Liver (tissue), 9 donors: ENCODE measurements around the gene SLBP. TPM values are rescaled to one million over a fixed set of nuclear protein-coding genes. Genes with fewer than 3 reads are reported as not detected.

Experiments used
- DNase-seq: peaks from one replicate; pipeline ENCODE4 v3.0.0-alpha.2; 2017; ENCODE audit warnings: low spot score
- H3K27ac ChIP-seq, 2 donors: one replicate each; pipeline ENCODE4 v1.7.0; 2013; ENCODE audit warnings: inconsistent platforms in 2 of 2, low read length in 2 of 2, control low read depth in 1 of 2, low read depth in 1 of 2, mild to moderate bottlenecking in 1 of 2
- H3K27me3 ChIP-seq, 4 donors: one replicate each; pipeline versions ENCODE4 v1.6.1 to v1.7.0; 2013; ENCODE audit warnings: low read length in 3 of 4, inconsistent platforms in 1 of 4, mild to moderate bottlenecking in 1 of 4, moderate library complexity in 1 of 4; ENCODE audit not compliant: control insufficient read depth in 4 of 4, insufficient read depth in 4 of 4
- H3K36me3 ChIP-seq, 4 donors: one replicate each; pipeline versions ENCODE4 v1.6.1 to v1.7.0; 2013; ENCODE audit warnings: low read length in 3 of 4, mild to moderate bottlenecking in 3 of 4, low read depth in 1 of 4, moderate library complexity in 1 of 4; ENCODE audit not compliant: control insufficient read depth in 4 of 4, insufficient read depth in 3 of 4
- H3K4me1 ChIP-seq, 4 donors: one replicate each; pipeline versions ENCODE4 v1.6.1 to v1.7.0; 2013; ENCODE audit warnings: low read length in 3 of 4, mild to moderate bottlenecking in 3 of 4, moderate library complexity in 1 of 4; ENCODE audit not compliant: control insufficient read depth in 4 of 4, insufficient read depth in 4 of 4
- H3K4me3 ChIP-seq, 3 donors: one replicate each; pipeline versions ENCODE4 v1.6.1 to v1.7.0; 2013; ENCODE audit warnings: low read length in 3 of 3, control low read depth in 1 of 3, low read depth in 1 of 3, mild to moderate bottlenecking in 1 of 3
- H3K9ac ChIP-seq, 2 donors: one replicate each; pipeline ENCODE4 v1.7.0; 2013; ENCODE audit warnings: low read length in 2 of 2, mild to moderate bottlenecking in 2 of 2, moderate library complexity in 2 of 2, control low read depth in 1 of 2, low read depth in 1 of 2
- H3K9me3 ChIP-seq, 4 donors: one replicate each; pipeline versions ENCODE4 v1.6.1 to v1.7.0; 2013; ENCODE audit warnings: low read length in 3 of 4; ENCODE audit not compliant: control insufficient read depth in 4 of 4
- EGR1 ChIP-seq, 2 donors: IDR thresholded peaks; 2 replicates each; pipeline ENCODE4 v1.6.1; 2016 to 2018; ENCODE audit warnings: antibody characterized with exemption in 2 of 2, low read depth in 2 of 2
- FOXA1 ChIP-seq: IDR thresholded peaks from 2 replicates; pipeline ENCODE4 v1.6.1; 2016; ENCODE audit warnings: antibody characterized with exemption
- FOXA2 ChIP-seq: IDR thresholded peaks from 2 replicates; pipeline ENCODE4 v1.6.1; 2016; ENCODE audit warnings: antibody characterized with exemption
- GABPA ChIP-seq, 2 donors: IDR thresholded peaks in 1 of 2; conservative IDR thresholded peaks in 1 of 2; 2 replicates each; pipeline ENCODE4 v1.6.1; 2016; ENCODE audit warnings: antibody characterized with exemption in 2 of 2, mild to moderate bottlenecking in 1 of 2, moderate library complexity in 1 of 2
- HNF4A ChIP-seq, 2 donors: conservative IDR thresholded peaks; 2 replicates each; pipeline ENCODE4 v1.6.1; 2016; ENCODE audit warnings: antibody characterized with exemption in 2 of 2, mild to moderate bottlenecking in 2 of 2
- HNF4G ChIP-seq: IDR thresholded peaks from 2 replicates; pipeline ENCODE4 v1.6.1; 2016; ENCODE audit warnings: antibody characterized with exemption
- JUND ChIP-seq, 2 donors: IDR thresholded peaks; 2 replicates each; pipeline ENCODE4 v1.6.1; 2016; ENCODE audit warnings: antibody characterized with exemption in 2 of 2
- NR2F2 ChIP-seq: IDR thresholded peaks from 2 replicates; pipeline ENCODE4 v1.6.1; 2016; ENCODE audit warnings: antibody characterized with exemption
- RAD21 ChIP-seq, 2 donors: IDR thresholded peaks; 2 replicates each; pipeline ENCODE4 v1.6.1; 2016; ENCODE audit warnings: antibody characterized with exemption in 2 of 2, mild to moderate bottlenecking in 2 of 2
- RXRA ChIP-seq, 2 donors: IDR thresholded peaks; 2 replicates each; pipeline ENCODE4 v1.6.1; 2017 to 2018; ENCODE audit warnings: antibody characterized with exemption in 2 of 2, mild to moderate bottlenecking in 1 of 2
- SP1 ChIP-seq: IDR thresholded peaks from 2 replicates; pipeline ENCODE4 v1.6.1; 2018; ENCODE audit warnings: antibody characterized with exemption, mild to moderate bottlenecking
- TAF1 ChIP-seq: conservative IDR thresholded peaks from 2 replicates; pipeline ENCODE4 v1.6.1; 2016; ENCODE audit warnings: antibody characterized with exemption, mild to moderate bottlenecking
- YY1 ChIP-seq: IDR thresholded peaks from 2 replicates; pipeline ENCODE4 v1.6.1; 2016; ENCODE audit warnings: antibody characterized with exemption, mild to moderate bottlenecking
- WGBS: extraction: QIAGEN DNeasy Blood & Tissue Kit; methylation state at CpG from one replicate; pipeline ENCODE4 v1.1.7; 2013; 5-methylcytosine and 5-hydroxymethylcytosine counted together
- polyA plus RNA-seq, 2 donors: library from polyadenylated mRNA; stranded (reverse) in 1 of 2; unstranded in 1 of 2; fragments of 200-250 nt in 1 of 2; fragments of >200 nt in 1 of 2; fragmentation: Nextera tagmentation in 1 of 2; extraction: Ambion mirVana in 1 of 2; gene quantifications; one replicate each; pipeline versions ENCODE4 v1.2.1 to v1.2.3, GENCODE V29; 2013 to 2015
- total RNA-seq, 2 donors: library from RNA; depleted of rRNA; stranded (reverse); fragments of >200 nt; gene quantifications; one replicate each; pipeline ENCODE4 v1.2.3, GENCODE V29; 2014
- TF ChIP-seq, protein P1 (sequence below): IDR thresholded peaks from 2 replicates; pipeline ENCODE4 v1.6.1; 2016; ENCODE audit warnings: antibody characterized with exemption
- TF ChIP-seq, protein P2 (sequence below): IDR thresholded peaks from 2 replicates; pipeline ENCODE4 v1.6.1; 2016; ENCODE audit warnings: antibody characterized with exemption
- TF ChIP-seq, protein P3 (sequence below): IDR thresholded peaks from 2 replicates; pipeline ENCODE4 v1.6.1; 2016; ENCODE audit warnings: antibody characterized with exemption, mild to moderate bottlenecking
- TF ChIP-seq, protein P4 (sequence below): fragments of 150-350 bp; IDR thresholded peaks from 2 replicates; pipeline ENCODE4 v1.5.1; 2017; ENCODE audit warnings: improper control_type of control experiment, low read depth, low read length; ENCODE audit not compliant: missing input control
- TF ChIP-seq, protein P5 (sequence below): IDR thresholded peaks from 2 replicates; pipeline ENCODE4 v1.6.1; 2016; ENCODE audit warnings: antibody characterized with exemption
- donor health status: healthy.
- donor health status: healthy.
- donor health status: healthy.
- donor health status: healthy.
- donor health status: healthy.

The SLBP gene
- total and polyA plus RNA-seq, 4 donors = 14.7 to 64.4 (median 17.4) TPM

DNA sequence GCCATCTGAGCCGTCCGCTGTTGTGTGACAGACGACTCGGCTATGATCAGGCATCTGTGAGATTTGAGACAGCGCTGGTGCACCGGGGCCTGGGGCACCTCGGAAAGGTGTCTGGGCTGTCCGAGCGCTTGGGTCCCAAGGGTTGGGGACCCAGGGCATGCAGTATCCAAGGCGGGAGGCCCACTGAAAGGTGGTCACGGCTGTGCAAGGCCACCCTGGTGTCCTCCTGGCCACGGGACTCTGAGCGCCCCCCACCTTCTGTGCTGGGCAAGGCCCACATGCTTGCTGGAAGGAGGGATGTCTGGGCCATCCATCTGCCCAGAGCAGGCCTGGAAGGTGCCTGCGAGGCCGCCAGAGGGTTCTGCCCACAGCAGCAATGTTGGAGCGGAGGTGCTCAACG lies 29.1 kb upstream of the SLBP start:
- H3K4me3 ChIP-seq = no peak overlapping the region
- TF ChIP-seq, protein P1, sequence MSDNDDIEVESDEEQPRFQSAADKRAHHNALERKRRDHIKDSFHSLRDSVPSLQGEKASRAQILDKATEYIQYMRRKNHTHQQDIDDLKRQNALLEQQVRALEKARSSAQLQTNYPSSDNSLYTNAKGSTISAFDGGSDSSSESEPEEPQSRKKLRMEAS = no peak
- DNase-seq = no peak
- no peak overlapping the region for H3K9ac ChIP-seq
- peaks cover 0 to 11% (median 6%) of the 10 kb centered on the region in 4 donors for H3K9me3 ChIP-seq
- H3K27me3 ChIP-seq = no peaks in the 10 kb centered on the region
- H3K27ac ChIP-seq = no peak overlapping the region
- peaks cover 7 to 25% (median 11%) of the 10 kb centered on the region in 4 donors for H3K4me1 ChIP-seq
- 95% methylated on average over 17 of the region's 17 CpGs for WGBS
- H3K36me3 ChIP-seq = peaks cover 0 to 13% (median 3%) of the 10 kb centered on the region in 4 donors

DNA sequence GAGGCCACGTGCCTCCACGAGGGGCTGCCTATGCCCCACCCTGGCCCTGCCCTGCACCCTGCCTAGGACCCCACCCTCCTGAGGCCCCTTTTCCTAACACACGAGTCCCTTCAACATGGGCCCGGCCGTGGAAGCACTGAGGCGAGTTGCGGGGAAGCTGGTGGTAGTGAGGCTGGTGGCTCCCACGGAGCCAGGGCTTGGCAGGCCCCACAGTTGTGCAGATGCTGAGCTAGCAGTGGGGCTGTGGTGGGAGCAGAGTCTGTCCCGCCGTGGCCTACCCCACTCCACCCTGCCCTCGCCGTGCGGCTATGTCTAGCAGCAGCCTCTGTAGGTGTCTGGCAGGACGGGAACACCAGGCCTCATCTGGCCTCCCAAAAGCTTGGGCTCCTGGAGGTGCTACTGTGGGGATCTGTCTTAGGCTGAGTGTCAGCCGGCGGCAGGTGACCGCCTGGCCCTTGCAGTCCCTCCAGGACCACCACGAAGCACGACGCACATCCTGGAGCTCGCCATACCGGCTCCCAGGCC lies 28.0 kb upstream of the SLBP start:
- WGBS = 97% methylated on average over 22 of the region's 22 CpGs
- Histone ChIP-seq H3K9me3 (peaks cover 0 to 11% (median 6%) of the 10 kb centered on the region in 4 donors), H3K9ac (no peak overlapping the region), H3K27ac (no peak overlapping the region), H3K36me3 (peaks cover 0 to 14% (median 6%) of the 10 kb centered on the region in 4 donors), H3K4me3 (no peak overlapping the region), H3K4me1 (peaks cover 7 to 15% (median 8%) of the 10 kb centered on the region in 4 donors), H3K27me3 (no peaks in the 10 kb centered on the region)
- DNase-seq = no peak
- TF ChIP-seq HNF4A (conservative IDR thresholded peaks at IDR 0.05) (no peak), RXRA (IDR thresholded peaks at IDR 0.05) (no peak), SP1 (no peak), YY1 (no peak), GABPA (IDR thresholded peaks at IDR 0.05 in 1 of 2, conservative IDR thresholded peaks at IDR 0.05 in 1 of 2) (no peak), JUND (IDR thresholded peaks at IDR 0.05) (no peak), EGR1 (IDR thresholded peaks at IDR 0.05; ENCODE audit: low read depth in 2 of 2) (no peak), NR2F2 (no peak), HNF4G (no peak), FOXA2 (no peak), TAF1 (no peak), RAD21 (IDR thresholded peaks at IDR 0.05) (no peak), FOXA1 (no peak)
- TF ChIP-seq, protein P2, sequence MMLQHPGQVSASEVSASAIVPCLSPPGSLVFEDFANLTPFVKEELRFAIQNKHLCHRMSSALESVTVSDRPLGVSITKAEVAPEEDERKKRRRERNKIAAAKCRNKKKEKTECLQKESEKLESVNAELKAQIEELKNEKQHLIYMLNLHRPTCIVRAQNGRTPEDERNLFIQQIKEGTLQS = no peak
- TF ChIP-seq, protein P1 = no peak
- TF ChIP-seq, protein P3, sequence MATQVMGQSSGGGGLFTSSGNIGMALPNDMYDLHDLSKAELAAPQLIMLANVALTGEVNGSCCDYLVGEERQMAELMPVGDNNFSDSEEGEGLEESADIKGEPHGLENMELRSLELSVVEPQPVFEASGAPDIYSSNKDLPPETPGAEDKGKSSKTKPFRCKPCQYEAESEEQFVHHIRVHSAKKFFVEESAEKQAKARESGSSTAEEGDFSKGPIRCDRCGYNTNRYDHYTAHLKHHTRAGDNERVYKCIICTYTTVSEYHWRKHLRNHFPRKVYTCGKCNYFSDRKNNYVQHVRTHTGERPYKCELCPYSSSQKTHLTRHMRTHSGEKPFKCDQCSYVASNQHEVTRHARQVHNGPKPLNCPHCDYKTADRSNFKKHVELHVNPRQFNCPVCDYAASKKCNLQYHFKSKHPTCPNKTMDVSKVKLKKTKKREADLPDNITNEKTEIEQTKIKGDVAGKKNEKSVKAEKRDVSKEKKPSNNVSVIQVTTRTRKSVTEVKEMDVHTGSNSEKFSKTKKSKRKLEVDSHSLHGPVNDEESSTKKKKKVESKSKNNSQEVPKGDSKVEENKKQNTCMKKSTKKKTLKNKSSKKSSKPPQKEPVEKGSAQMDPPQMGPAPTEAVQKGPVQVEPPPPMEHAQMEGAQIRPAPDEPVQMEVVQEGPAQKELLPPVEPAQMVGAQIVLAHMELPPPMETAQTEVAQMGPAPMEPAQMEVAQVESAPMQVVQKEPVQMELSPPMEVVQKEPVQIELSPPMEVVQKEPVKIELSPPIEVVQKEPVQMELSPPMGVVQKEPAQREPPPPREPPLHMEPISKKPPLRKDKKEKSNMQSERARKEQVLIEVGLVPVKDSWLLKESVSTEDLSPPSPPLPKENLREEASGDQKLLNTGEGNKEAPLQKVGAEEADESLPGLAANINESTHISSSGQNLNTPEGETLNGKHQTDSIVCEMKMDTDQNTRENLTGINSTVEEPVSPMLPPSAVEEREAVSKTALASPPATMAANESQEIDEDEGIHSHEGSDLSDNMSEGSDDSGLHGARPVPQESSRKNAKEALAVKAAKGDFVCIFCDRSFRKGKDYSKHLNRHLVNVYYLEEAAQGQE = no peak
- TF ChIP-seq, protein P4, sequence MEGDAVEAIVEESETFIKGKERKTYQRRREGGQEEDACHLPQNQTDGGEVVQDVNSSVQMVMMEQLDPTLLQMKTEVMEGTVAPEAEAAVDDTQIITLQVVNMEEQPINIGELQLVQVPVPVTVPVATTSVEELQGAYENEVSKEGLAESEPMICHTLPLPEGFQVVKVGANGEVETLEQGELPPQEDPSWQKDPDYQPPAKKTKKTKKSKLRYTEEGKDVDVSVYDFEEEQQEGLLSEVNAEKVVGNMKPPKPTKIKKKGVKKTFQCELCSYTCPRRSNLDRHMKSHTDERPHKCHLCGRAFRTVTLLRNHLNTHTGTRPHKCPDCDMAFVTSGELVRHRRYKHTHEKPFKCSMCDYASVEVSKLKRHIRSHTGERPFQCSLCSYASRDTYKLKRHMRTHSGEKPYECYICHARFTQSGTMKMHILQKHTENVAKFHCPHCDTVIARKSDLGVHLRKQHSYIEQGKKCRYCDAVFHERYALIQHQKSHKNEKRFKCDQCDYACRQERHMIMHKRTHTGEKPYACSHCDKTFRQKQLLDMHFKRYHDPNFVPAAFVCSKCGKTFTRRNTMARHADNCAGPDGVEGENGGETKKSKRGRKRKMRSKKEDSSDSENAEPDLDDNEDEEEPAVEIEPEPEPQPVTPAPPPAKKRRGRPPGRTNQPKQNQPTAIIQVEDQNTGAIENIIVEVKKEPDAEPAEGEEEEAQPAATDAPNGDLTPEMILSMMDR = no peak
- TF ChIP-seq, protein P5, sequence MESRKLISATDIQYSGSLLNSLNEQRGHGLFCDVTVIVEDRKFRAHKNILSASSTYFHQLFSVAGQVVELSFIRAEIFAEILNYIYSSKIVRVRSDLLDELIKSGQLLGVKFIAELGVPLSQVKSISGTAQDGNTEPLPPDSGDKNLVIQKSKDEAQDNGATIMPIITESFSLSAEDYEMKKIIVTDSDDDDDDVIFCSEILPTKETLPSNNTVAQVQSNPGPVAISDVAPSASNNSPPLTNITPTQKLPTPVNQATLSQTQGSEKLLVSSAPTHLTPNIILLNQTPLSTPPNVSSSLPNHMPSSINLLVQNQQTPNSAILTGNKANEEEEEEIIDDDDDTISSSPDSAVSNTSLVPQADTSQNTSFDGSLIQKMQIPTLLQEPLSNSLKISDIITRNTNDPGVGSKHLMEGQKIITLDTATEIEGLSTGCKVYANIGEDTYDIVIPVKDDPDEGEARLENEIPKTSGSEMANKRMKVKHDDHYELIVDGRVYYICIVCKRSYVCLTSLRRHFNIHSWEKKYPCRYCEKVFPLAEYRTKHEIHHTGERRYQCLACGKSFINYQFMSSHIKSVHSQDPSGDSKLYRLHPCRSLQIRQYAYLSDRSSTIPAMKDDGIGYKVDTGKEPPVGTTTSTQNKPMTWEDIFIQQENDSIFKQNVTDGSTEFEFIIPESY = no peak
